ENCODE results near the gene ZNF639. TPM values are rescaled to one million over a fixed set of nuclear protein-coding genes. Genes with fewer than 3 reads are reported as not detected.

Gene ZNF639
- total and polyA plus RNA-seq, 10 of the 15 experiments (the other 5 are each of a cell fraction or from before 2014, with no cell fraction given): 16.3 to 61.2 (median 35.3) TPM

DNA sequence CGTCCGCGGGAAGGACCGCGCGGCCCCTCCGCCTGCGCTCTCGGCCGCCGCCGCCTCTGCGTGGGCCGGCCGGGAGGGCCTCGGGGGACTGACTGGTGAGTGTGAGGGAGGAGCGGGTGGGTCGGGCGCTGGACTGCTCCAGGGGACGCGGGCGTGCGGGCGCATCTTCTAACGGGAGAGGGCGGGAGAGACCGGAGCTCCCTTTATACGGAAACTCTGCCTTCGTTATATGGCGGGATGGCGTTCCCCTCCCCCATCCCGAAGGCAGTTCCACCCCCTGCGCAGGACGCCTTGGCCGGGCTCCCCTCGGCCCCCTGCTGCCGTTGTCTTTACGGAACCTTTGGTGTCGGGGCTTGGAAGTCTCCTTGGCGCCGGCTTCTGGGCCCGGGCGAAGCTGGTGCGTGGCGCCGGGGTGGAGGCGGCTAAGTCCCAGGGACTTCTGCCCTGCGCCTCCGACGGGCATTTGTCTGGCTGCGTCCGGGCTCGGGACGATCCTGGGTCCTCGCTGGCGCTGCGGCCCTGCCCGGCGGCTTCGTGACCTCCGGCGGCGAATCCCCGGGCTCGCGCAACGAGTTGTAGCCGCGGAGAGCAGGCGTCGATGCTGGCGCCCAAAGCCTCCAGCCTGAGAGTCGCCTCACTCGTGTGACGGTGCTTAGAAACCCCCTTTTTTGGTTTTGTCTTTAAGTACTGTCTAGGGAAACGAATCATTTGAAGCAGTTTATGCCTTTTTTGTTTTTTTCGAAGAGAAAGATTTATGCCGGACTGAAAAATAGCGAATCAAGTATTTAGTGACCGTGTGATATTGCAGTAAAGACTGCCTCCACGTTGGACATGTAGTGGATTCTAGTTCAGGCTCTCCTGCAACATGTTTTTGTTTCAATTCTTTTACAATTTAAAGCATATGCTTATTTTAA is 623 bp downstream of the ZNF639 start:
- ATAC-seq (peak; percentile 52), DNase-seq (ENCODE audit: low read depth, low spot score) (no peak), FAIRE-seq (peak; percentile 52)
- Histone ChIP-seq H3K9ac (ENCODE audit: control insufficient read depth, insufficient read depth, low read length) (peak overlapping the region; percentile 97), H3K79me2 (ENCODE audit: control insufficient read depth, insufficient read depth, low read length) (peaks cover 55% of the 10 kb centered on the region), H3K4me2 (ENCODE audit: control insufficient read depth, insufficient read depth) (peak overlapping the region; percentile 79), H2AFZ (ENCODE audit: control insufficient read depth, low read depth, low read length) (peak overlapping the region; percentile 95), H3K36me3 (ENCODE audit: control insufficient read depth in 2 of 2, insufficient read depth in 2 of 2, low read length in 1 of 2) (no peaks in the 10 kb centered on the region), H4K20me1 (ENCODE audit: control insufficient read depth, insufficient read depth) (no peaks in the 10 kb centered on the region), H3K9me3 (replicated peaks; ENCODE audit: control insufficient read depth, insufficient read depth, low read length) (no peaks in the 10 kb centered on the region), H3K4me1 (ENCODE audit: control insufficient read depth, insufficient read depth, low read length) (peaks cover 8% of the 10 kb centered on the region), H3K4me3 (peak overlapping the region; percentile 78), H3K27ac (ENCODE audit: control insufficient read depth, insufficient read depth) (peak overlapping the region; percentile 94), H3K27me3 (replicated peaks in 1 of 2; ENCODE audit: control insufficient read depth in 2 of 2, insufficient read depth in 2 of 2, low read length in 1 of 2) (no peaks in the 10 kb centered on the region)
- ChIA-PET RAD21 (ENCODE audit: unreplicated experiment) (interaction anchor here (1.1 to 5.4 kb wide), 7 partner anchors 24 to 307 kb away, joined by 3 to 35 read pairs (median 6); partner anchors contain the start of genes ACTL6A and MFN1), SMC1A (ENCODE audit: uncharacterized antibody, unreplicated experiment) (interaction anchor here (1.2 to 2.6 kb wide), 10 partner anchors 24 to 356 kb away, joined by 3 to 20 read pairs (median 6); partner anchors contain the start of genes ACTL6A and MFN1), CTCF (interaction anchor here (0.6 to 5.1 kb wide), 10 partner anchors 8 to 1386 kb away, joined by 3 to 62 read pairs (median 4); partner anchors contain the start of genes ACTL6A and MFN1), POLR2A (interaction anchor here (2.4 to 3.8 kb wide), 2 partner anchors 25 to 239 kb away, joined by 12 to 63 read pairs; partner anchors contain the start of genes ACTL6A and MFN1)
- WGBS (ENCODE audit: insufficient coverage, insufficient replicate concordance, low lambda C conversion rate, missing lambda C conversion rate): 1% methylated on average over 65 of the region's 81 CpGs
- intact Hi-C loops (cut with micrococcal nuclease; ENCODE audit: unreplicated experiment) (loop anchor here (1.0 to 5.0 kb wide), 4 partner anchors 25 to 886 kb away; partner anchors contain the start of gene ACTL6A), in situ Hi-C loops (cut with MboI) (no loop called here)
- BruUV-seq (replicated peaks): no TSS peak
- TF ChIP-seq TARDBP (IDR thresholded peaks at IDR 0.05; ENCODE audit: borderline replicate concordance) (no peak), LARP7 (IDR thresholded peaks at IDR 0.05) (no peak), SMAD1 (IDR thresholded peaks at IDR 0.05; ENCODE audit: low read depth, partially characterized antibody) (no peak), EED (IDR thresholded peaks at IDR 0.05; ENCODE audit: low read depth) (no peak; the same call in 1 of the 2 replicates), TCF12 (IDR thresholded peaks at IDR 0.05; ENCODE audit: low read depth, low read length) (no peak), SPI1 (IDR thresholded peaks at IDR 0.05; ENCODE audit: borderline replicate concordance, insufficient read depth, low read depth, low read length) (no peak), ATF7 (IDR thresholded peaks at IDR 0.05; ENCODE audit: low read depth) (no peak), STAT3 (IDR thresholded peaks at IDR 0.05; ENCODE audit: low read depth, low read length) (no peak), SMAD5 (IDR thresholded peaks at IDR 0.05; ENCODE audit: low read depth) (no peak), NRF1 (conservative IDR thresholded peaks at IDR 0.05; ENCODE audit: low read depth, low read length) (no peak), ZSCAN29 (IDR thresholded peaks at IDR 0.05) (no peak), PAX8 (IDR thresholded peaks at IDR 0.05) (no peak), CBX5 (IDR thresholded peaks at IDR 0.05; ENCODE audit: low read depth) (no peak)
- TF ChIP-seq, protein P1, sequence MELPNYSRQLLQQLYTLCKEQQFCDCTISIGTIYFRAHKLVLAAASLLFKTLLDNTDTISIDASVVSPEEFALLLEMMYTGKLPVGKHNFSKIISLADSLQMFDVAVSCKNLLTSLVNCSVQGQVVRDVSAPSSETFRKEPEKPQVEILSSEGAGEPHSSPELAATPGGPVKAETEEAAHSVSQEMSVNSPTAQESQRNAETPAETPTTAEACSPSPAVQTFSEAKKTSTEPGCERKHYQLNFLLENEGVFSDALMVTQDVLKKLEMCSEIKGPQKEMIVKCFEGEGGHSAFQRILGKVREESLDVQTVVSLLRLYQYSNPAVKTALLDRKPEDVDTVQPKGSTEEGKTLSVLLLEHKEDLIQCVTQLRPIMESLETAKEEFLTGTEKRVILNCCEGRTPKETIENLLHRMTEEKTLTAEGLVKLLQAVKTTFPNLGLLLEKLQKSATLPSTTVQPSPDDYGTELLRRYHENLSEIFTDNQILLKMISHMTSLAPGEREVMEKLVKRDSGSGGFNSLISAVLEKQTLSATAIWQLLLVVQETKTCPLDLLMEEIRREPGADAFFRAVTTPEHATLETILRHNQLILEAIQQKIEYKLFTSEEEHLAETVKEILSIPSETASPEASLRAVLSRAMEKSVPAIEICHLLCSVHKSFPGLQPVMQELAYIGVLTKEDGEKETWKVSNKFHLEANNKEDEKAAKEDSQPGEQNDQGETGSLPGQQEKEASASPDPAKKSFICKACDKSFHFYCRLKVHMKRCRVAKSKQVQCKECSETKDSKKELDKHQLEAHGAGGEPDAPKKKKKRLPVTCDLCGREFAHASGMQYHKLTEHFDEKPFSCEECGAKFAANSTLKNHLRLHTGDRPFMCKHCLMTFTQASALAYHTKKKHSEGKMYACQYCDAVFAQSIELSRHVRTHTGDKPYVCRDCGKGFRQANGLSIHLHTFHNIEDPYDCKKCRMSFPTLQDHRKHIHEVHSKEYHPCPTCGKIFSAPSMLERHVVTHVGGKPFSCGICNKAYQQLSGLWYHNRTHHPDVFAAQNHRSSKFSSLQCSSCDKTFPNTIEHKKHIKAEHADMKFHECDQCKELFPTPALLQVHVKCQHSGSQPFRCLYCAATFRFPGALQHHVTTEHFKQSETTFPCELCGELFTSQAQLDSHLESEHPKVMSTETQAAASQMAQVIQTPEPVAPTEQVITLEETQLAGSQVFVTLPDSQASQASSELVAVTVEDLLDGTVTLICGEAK (IDR thresholded peaks at IDR 0.05; ENCODE audit: borderline replicate concordance): 0 out of 2 replicates have a peak, but pooled peaks have one; percentile 22
- TF ChIP-seq, protein P2, sequence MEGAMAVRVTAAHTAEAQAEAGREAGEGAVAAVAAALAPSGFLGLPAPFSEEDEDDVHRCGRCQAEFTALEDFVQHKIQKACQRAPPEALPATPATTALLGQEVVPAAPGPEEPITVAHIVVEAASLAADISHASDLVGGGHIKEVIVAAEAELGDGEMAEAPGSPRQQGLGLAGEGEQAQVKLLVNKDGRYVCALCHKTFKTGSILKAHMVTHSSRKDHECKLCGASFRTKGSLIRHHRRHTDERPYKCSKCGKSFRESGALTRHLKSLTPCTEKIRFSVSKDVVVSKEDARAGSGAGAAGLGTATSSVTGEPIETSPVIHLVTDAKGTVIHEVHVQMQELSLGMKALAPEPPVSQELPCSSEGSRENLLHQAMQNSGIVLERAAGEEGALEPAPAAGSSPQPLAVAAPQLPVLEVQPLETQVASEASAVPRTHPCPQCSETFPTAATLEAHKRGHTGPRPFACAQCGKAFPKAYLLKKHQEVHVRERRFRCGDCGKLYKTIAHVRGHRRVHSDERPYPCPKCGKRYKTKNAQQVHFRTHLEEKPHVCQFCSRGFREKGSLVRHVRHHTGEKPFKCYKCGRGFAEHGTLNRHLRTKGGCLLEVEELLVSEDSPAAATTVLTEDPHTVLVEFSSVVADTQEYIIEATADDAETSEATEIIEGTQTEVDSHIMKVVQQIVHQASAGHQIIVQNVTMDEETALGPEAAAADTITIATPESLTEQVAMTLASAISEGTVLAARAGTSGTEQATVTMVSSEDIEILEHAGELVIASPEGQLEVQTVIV (IDR thresholded peaks at IDR 0.05; ENCODE audit: borderline replicate concordance, partially characterized antibody): no peak

Data from GM12878 (cell line).